Stomach (tissue), 9 donors: ENCODE results near the gene CFAP57. TPM values are rescaled to one million over a fixed set of nuclear protein-coding genes. Genes with fewer than 3 reads are reported as not detected.

ENCODE experiments used
- DNase-seq, 2 donors: peaks; one replicate each; pipeline versions ENCODE4 v3.0.0 to v3.0.0-alpha.2; 2013 to 2019
- H3K27ac ChIP-seq, 5 donors: fragments of 200-600 bp in 4 of 5; sonication (generic) in 4 of 5; one replicate each; pipeline ENCODE4 v1.5.1; 2013 to 2019; ENCODE audit warnings: mild to moderate bottlenecking in 1 of 5, moderate library complexity in 1 of 5
- H3K27me3 ChIP-seq, 3 donors: fragments of 200-600 bp; sonication (generic); one replicate each; pipeline ENCODE4 v1.5.1; 2017 to 2019; ENCODE audit warnings: mixed run types in 1 of 3
- H3K36me3 ChIP-seq, 4 donors: fragments of 200-600 bp; sonication (generic); 1 replicate in 3 of 4; 2 replicates in 1 of 4; pipeline ENCODE4 v1.5.1; 2016 to 2019
- H3K4me1 ChIP-seq, 4 donors: fragments of 200-600 bp; sonication (generic); one replicate each; pipeline ENCODE4 v1.5.1; 2016 to 2019
- H3K4me3 ChIP-seq, 4 donors: fragments of 200-600 bp; sonication (generic) in 3 of 4; one replicate each; pipeline ENCODE4 v1.5.1; 2016 to 2019; ENCODE audit warnings: mild to moderate bottlenecking in 1 of 4
- H3K9me3 ChIP-seq, 4 donors: fragments of 200-600 bp; sonication (generic); one replicate each; pipeline ENCODE4 v1.5.1; 2016 to 2019
- CTCF ChIP-seq, 7 experiments: fragments of 450-650 bp in 4 of 7; fragments of 200-600 bp in 3 of 7; sonication (generic) in 3 of 7; IDR thresholded peaks; one replicate each; pipeline ENCODE4 v1.5.1; 2016 to 2019; ENCODE audit warnings: antibody characterized with exemption in 7 of 7, control low read depth in 2 of 7, mild to moderate bottlenecking in 1 of 7
- EP300 ChIP-seq: sonication (generic); formaldehyde crosslinking; IDR thresholded peaks from one replicate; pipeline ENCODE4 v1.6.1; 2017; ENCODE audit warnings: antibody characterized with exemption
- POLR2A ChIP-seq, 4 donors: fragments of 450-650 bp; IDR thresholded peaks; one replicate each; pipeline ENCODE4 v1.6.1; 2016; ENCODE audit warnings: antibody characterized with exemption in 4 of 4, control low read depth in 2 of 4, mild to moderate bottlenecking in 1 of 4, moderate library complexity in 1 of 4
- POLR2AphosphoS5 ChIP-seq, 3 donors: sonication (generic); formaldehyde crosslinking; IDR thresholded peaks; one replicate each; pipeline ENCODE4 v1.6.1; 2016; ENCODE audit warnings: antibody characterized with exemption in 3 of 3
- WGBS, 5 donors: extraction: QIAGEN DNeasy Blood & Tissue Kit in 3 of 5; methylation state at CpG; one replicate each; pipeline versions ENCODE4 v1.1.5 to v1.1.7; 2013 to 2018; 5-methylcytosine and 5-hydroxymethylcytosine counted together
- intact Hi-C: fragments of 100-400 bp; cut with DNase I; formaldehyde crosslinking; loops from one replicate; pipeline ENCODE4 v1.15.1; 2023; ENCODE audit warnings: low total_unique reads
- polyA plus RNA-seq, 3 donors: library from polyadenylated mRNA; stranded (reverse); fragments of 200-250 nt; gene quantifications; one replicate each; pipeline ENCODE4 v1.2.3, GENCODE V29; 2013
- total RNA-seq, 5 donors: library from RNA; depleted of rRNA; stranded (reverse); fragments of >200 nt; gene quantifications; one replicate each; pipeline versions ENCODE4 v1.1.0 to v1.2.3, GENCODE V29; 2014 to 2016
- donor health status: healthy with polysubstance abuse.
- donor health status: Bipolar disorder and iron deficiency.
- donor health status: healthy.

Gene CFAP57
- total and polyA plus RNA-seq, 8 donors: 0.08 to 1.4 (median 0.15) TPM; not detected in 3

- TF ChIP-seq EP300 (no peak), CTCF (IDR thresholded peaks at IDR 0.05) (no peak), POLR2AphosphoS5 (IDR thresholded peaks at IDR 0.05) (no peak), POLR2A (IDR thresholded peaks at IDR 0.05) (no peak)
- no peak for DNase-seq
- Histone ChIP-seq H3K36me3 (no peaks in the 10 kb centered on the region), H3K9me3 (no peaks in the 10 kb centered on the region), H3K4me1 (peaks cover 9 to 19% (median 14%) of the 10 kb centered on the region in 4 donors), H3K27me3 (peaks cover 0 to 49% (median 10%) of the 10 kb centered on the region in 3 donors), H3K27ac (no peak overlapping the region), H3K4me3 (no peak overlapping the region)
- intact Hi-C loops: no loop called here
- 76 to 89% (median 85%) methylated on average over 5 of the region's 5 CpGs for WGBS, 5 donors
Observed at GRCh38 chr1:43149889-43150288, 22.2 kb upstream of the CFAP57 start.

- WGBS, 5 donors: 35 to 74% (median 53%) methylated on average over 4 of the region's 4 CpGs
- intact Hi-C loops: no loop called here
- no peaks in the 10 kb centered on the region for H3K36me3 ChIP-seq
- H3K27ac ChIP-seq: no peak overlapping the region
- H3K27me3 ChIP-seq: peaks cover 0 to 38% (median 6%) of the 10 kb centered on the region in 3 donors
- DNase-seq: no peak
- H3K4me1 ChIP-seq: peaks cover 3 to 9% (median 6%) of the 10 kb centered on the region in 4 donors
- H3K9me3 ChIP-seq: no peaks in the 10 kb centered on the region
- TF ChIP-seq EP300 (no peak), POLR2AphosphoS5 (IDR thresholded peaks at IDR 0.05) (no peak), CTCF (IDR thresholded peaks at IDR 0.05) (no peak), POLR2A (IDR thresholded peaks at IDR 0.05) (no peak)
- no peak overlapping the region for H3K4me3 ChIP-seq
Observed at GRCh38 chr1:43152866-43153265, 19.3 kb upstream of the CFAP57 start.

- H3K27me3 ChIP-seq: peaks cover 0 to 32% (median 4%) of the 10 kb centered on the region in 3 donors
- 91 to 95% (median 92%) methylated on average over 6 of the region's 6 CpGs for WGBS, 5 donors
- TF ChIP-seq EP300: no peak
- no peak for TF ChIP-seq CTCF (IDR thresholded peaks at IDR 0.05)
- no peak for TF ChIP-seq POLR2A (IDR thresholded peaks at IDR 0.05)
- TF ChIP-seq POLR2AphosphoS5 (IDR thresholded peaks at IDR 0.05): no peak
- H3K4me1 ChIP-seq: peaks cover 0 to 3% (median under 1%) of the 10 kb centered on the region in 4 donors
- no peaks in the 10 kb centered on the region for H3K9me3 ChIP-seq
- H3K4me3 ChIP-seq: no peak overlapping the region
- no peak overlapping the region for H3K27ac ChIP-seq
- intact Hi-C loops: no loop called here
- no peak for DNase-seq
- H3K36me3 ChIP-seq: no peaks in the 10 kb centered on the region
Observed at GRCh38 chr1:43153443-43153842, 18.7 kb upstream of the CFAP57 start.

GRCh38 chr1:43156026-43156425 is 16.1 kb upstream of the CFAP57 start:
- TF ChIP-seq POLR2A (IDR thresholded peaks at IDR 0.05) (no peak), POLR2AphosphoS5 (IDR thresholded peaks at IDR 0.05) (no peak), EP300 (no peak), CTCF (IDR thresholded peaks at IDR 0.05) (no peak)
- H3K36me3 ChIP-seq: no peaks in the 10 kb centered on the region
- H3K27me3 ChIP-seq: peaks cover 0 to 22% (median 4%) of the 10 kb centered on the region in 3 donors
- no peak overlapping the region for H3K4me3 ChIP-seq
- no peak for DNase-seq
- no peaks in the 10 kb centered on the region for H3K9me3 ChIP-seq
- 74 to 84% (median 81%) methylated on average over 7 of the region's 7 CpGs for WGBS, 5 donors
- H3K4me1 ChIP-seq: no peaks in the 10 kb centered on the region
- intact Hi-C loops: no loop called here
- no peak overlapping the region for H3K27ac ChIP-seq
